Central memory CD8-positive, alpha-beta T cell (primary cell): ENCODE measurements around the gene OR52K1.

ENCODE experiments used
- ATAC-seq: fragments of 150-1000 bp; cut with Tn5 transposase; replicated peaks from 2 replicates; pipeline ENCODE4 v1.10.0; 2022; ENCODE audit warnings: mild to moderate bottlenecking, moderate FRiP score, moderate number of reproducible peaks; ENCODE audit not compliant: poor library complexity, severe bottlenecking; ENCODE audit errors: extremely low read depth
- DNase-seq, 2 donors: peaks; one replicate each; pipeline ENCODE4 v3.0.0; 2021; ENCODE audit warnings: low spot score in 2 of 2
- H3K27ac Mint-ChIP-seq: one replicate; pipeline ENCODE4 v1.8.0; 2022; ENCODE audit warnings: low read depth, mild to moderate bottlenecking, moderate library complexity, mixed read lengths
- H3K27me3 Mint-ChIP-seq: one replicate; pipeline ENCODE4 v1.8.0; 2022; ENCODE audit warnings: mixed read lengths
- H3K36me3 Mint-ChIP-seq: one replicate; pipeline ENCODE4 v1.8.0; 2022; ENCODE audit warnings: mild to moderate bottlenecking, moderate library complexity, mixed read lengths; ENCODE audit not compliant: insufficient read depth
- H3K4me1 Mint-ChIP-seq: one replicate; pipeline ENCODE4 v1.8.0; 2022; ENCODE audit warnings: mixed read lengths
- H3K4me3 Mint-ChIP-seq: one replicate; pipeline ENCODE4 v1.8.0; 2022; ENCODE audit warnings: mild to moderate bottlenecking, moderate library complexity, mixed read lengths
- H3K9me3 Mint-ChIP-seq: one replicate; pipeline ENCODE4 v1.8.0; 2022; ENCODE audit warnings: mixed read lengths

Gene OR52K1

DNA sequence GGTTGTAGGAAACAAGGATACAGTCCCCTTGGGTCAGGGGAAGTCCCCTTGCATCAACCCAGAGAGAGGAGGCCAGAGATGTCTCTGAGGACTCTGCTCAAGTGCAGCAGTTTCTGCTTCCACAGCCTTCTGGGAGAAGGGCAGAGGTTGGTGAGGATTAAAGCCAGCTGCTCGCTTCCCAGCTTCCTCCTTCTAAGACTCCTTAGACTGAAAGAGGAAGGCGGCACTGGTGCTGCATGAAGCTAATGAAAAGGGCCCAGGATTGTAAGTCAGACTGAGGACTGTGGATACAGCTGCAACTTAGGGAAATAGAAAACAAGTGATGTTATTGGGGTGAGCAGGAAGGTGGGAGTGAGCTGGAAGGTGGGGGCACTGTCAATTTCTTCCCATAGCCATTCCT is at the start of gene OR52K1:
TSS of gene OR52K1 (plus strand) at position 202 of the 400 bp plus-strand sequence. CDS start 6,255 bp downstream, outside the sequence.
- ATAC-seq (no peak), DNase-seq (no peak)
- no peaks in the 10 kb centered on the region for H3K36me3 Mint-ChIP-seq
- no peaks in the 10 kb centered on the region for H3K4me1 Mint-ChIP-seq
- H3K4me3 Mint-ChIP-seq, result no peak within 1 kb of the TSS
- H3K27ac Mint-ChIP-seq, result no peak within 1 kb of the TSS
- H3K27me3 Mint-ChIP-seq, result peaks cover 6% of the 10 kb centered on the region
- H3K9me3 Mint-ChIP-seq, result no peaks in the 10 kb centered on the region

DNA sequence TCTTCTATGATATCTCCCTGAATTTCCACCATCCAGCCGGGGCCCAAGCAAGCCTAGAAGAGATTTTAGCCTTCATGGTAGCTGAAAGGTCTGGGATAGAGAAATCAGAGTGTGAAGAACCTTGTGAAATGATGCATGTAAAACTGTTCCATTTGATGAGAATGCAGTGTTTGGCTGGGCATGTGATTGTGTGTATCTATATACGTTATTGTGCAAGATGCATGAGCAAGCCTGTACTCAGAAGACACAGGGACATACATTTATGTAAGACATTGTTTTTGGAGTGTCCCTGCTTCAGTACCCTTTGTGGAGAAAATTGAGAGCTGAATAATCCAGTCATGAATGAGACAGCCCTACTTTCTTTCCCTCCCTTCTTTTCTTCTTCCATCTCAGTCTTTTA is 48.6 kb upstream of the OR52K1 start:
- peaks cover 78% of the 10 kb centered on the region for H3K27me3 Mint-ChIP-seq
- H3K4me1 Mint-ChIP-seq, result no peaks in the 10 kb centered on the region
- DNase-seq (no peak), ATAC-seq (no peak)
- no peak overlapping the region for H3K4me3 Mint-ChIP-seq
- H3K36me3 Mint-ChIP-seq, result no peaks in the 10 kb centered on the region
- H3K27ac Mint-ChIP-seq, result no peak overlapping the region
- H3K9me3 Mint-ChIP-seq, result no peaks in the 10 kb centered on the region

DNA sequence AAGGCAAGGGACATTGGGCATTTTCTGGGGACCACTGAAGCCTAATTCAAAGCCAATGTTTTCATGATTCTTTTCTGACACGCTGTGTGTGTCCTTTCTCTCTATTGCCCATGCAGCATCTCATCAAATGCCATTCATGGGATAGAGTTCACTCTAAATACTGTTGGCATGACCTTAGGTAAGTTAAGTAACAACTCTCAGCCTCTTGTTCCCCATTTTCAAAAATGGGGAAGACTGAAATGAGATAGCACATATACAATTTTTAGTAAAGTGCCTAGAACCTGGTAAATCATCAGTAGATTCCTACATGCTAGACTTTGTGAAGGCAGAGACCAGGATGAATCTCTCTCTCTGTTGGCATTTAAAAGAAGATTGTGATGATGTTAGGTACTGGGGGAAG is 46.0 kb upstream of the OR52K1 start:
- peaks cover 68% of the 10 kb centered on the region for H3K27me3 Mint-ChIP-seq
- H3K9me3 Mint-ChIP-seq, result no peaks in the 10 kb centered on the region
- H3K4me3 Mint-ChIP-seq, result no peak overlapping the region
- ATAC-seq, result no peak
- H3K36me3 Mint-ChIP-seq, result no peaks in the 10 kb centered on the region
- no peaks in the 10 kb centered on the region for H3K4me1 Mint-ChIP-seq
- DNase-seq, result no peak
- no peak overlapping the region for H3K27ac Mint-ChIP-seq

- Mint-ChIP-seq H3K27ac (no peak overlapping the region), H3K4me3 (no peak overlapping the region), H3K4me1 (no peaks in the 10 kb centered on the region), H3K36me3 (no peaks in the 10 kb centered on the region), H3K27me3 (peaks cover 24% of the 10 kb centered on the region), H3K9me3 (no peaks in the 10 kb centered on the region)
- no peak for ATAC-seq
- DNase-seq, result no peak
These were observed 40.9 kb upstream of the OR52K1 start for GRCh38 chr11:4441515-4441914.

DNA sequence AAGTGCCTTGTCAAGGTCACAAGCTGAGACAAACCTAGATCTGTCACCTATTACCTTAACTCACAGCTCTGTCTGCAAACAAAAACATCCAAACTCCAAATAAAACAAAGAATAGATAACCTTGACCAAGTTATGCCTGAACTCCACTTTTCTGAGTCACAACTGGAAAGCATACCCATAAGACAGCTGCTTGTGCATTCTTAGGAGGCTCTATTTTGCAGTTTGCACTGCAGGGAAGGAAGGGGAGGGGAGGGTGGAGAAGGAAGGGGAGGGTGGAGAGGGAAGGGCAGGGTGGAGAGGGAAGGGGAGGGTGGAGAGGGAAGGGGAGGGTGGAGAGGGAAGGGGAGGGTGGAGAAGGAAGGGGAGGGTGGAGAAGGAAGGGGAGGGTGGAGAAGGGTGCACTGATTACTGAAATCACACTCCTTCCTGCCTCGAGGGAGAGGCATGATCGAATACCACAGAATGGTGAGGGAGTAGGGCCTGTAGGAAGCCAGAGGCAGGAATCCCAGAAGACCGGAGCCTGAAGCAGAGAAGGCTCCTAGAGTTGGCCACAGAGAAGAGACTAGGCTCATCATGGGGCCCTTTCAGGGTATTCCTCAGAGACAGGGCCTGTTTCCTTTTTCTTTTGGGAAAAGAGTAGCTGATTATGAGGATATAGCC is 39.1 kb upstream of the OR52K1 start:
- H3K27ac Mint-ChIP-seq, result no peak overlapping the region

GRCh38 chr11:4448995-4449394 is 33.5 kb upstream of the OR52K1 start, which contains the start of gene OR52K2:
TSS of gene OR52K2 (plus strand) at chr11:4449295. CDS start at chr11:4449340, 45 bp downstream.
- Mint-ChIP-seq H3K36me3 (no peaks in the 10 kb centered on the region), H3K27ac (no peak within 1 kb of the TSS), H3K27me3 (peaks cover 4% of the 10 kb centered on the region), H3K9me3 (no peaks in the 10 kb centered on the region), H3K4me1 (no peaks in the 10 kb centered on the region), H3K4me3 (no peak within 1 kb of the TSS)
- DNase-seq (no peak), ATAC-seq (no peak)

More for the DNA sequence above, 39.1 kb upstream of the OR52K1 start:
- no peaks in the 10 kb centered on the region for H3K36me3 Mint-ChIP-seq
- peaks cover 7% of the 10 kb centered on the region for H3K27me3 Mint-ChIP-seq
- H3K4me3 Mint-ChIP-seq, result no peak overlapping the region
- DNase-seq (no peak), ATAC-seq (no peak)
- H3K4me1 Mint-ChIP-seq, result no peaks in the 10 kb centered on the region
- no peaks in the 10 kb centered on the region for H3K9me3 Mint-ChIP-seq

- Mint-ChIP-seq H3K27ac (no peak overlapping the region), H3K4me3 (no peak overlapping the region), H3K4me1 (no peaks in the 10 kb centered on the region), H3K36me3 (no peaks in the 10 kb centered on the region), H3K27me3 (peaks cover 36% of the 10 kb centered on the region), H3K9me3 (no peaks in the 10 kb centered on the region)
- DNase-seq, result no peak
- ATAC-seq, result no peak
These were observed 29.3 kb upstream of the OR52K1 start for GRCh38 chr11:4453118-4453517.

DNA sequence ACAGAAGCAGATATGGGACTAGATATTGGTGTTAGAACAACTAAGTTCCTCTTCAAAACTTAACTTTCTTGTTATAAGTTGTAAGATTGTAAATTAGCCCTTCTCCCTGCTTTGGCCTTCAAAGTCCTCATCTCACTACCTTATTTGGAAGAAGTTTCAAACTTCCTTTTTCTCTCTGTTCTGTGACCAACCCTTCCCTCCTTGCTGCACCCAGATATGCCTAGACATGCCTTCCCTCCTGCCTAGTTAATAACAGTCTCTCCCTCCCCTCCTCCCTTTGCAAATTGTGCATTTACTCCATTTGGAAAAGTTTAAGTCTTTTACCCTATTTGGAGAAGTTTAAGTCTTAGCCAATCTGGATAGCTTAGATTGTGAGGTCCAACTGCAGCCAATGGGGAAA is 28.4 kb upstream of the OR52K1 start:
- H3K9me3 Mint-ChIP-seq, result no peaks in the 10 kb centered on the region
- no peaks in the 10 kb centered on the region for H3K4me1 Mint-ChIP-seq
- DNase-seq (no peak), ATAC-seq (no peak)
- H3K36me3 Mint-ChIP-seq, result no peaks in the 10 kb centered on the region
- H3K27ac Mint-ChIP-seq, result no peak overlapping the region
- peaks cover 45% of the 10 kb centered on the region for H3K27me3 Mint-ChIP-seq
- H3K4me3 Mint-ChIP-seq, result no peak overlapping the region

DNA sequence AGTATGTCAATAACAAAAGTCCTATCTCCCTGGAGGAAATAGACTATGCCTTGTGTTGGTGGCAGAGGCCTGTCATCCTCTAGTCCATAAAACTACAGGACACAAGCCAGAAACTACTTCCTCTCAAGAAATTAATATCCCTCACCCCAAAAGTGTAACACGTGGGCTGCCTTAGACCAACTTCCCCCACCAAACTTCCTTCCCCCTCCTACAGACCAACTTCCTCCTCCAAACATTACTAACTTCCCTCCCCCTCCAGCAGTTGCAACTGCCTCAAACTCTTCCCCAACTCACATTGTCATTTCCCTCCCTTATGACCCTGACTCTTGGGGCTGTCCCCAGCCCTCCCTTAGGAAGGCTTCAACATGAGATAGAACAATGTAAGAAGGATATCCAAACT is 27.0 kb upstream of the OR52K1 start:
- Mint-ChIP-seq H3K9me3 (no peaks in the 10 kb centered on the region), H3K27me3 (peaks cover 57% of the 10 kb centered on the region), H3K27ac (peak overlapping the region; percentile 56), H3K4me1 (no peaks in the 10 kb centered on the region), H3K36me3 (no peaks in the 10 kb centered on the region), H3K4me3 (no peak overlapping the region)
- DNase-seq (no peak), ATAC-seq (no peak)

DNA sequence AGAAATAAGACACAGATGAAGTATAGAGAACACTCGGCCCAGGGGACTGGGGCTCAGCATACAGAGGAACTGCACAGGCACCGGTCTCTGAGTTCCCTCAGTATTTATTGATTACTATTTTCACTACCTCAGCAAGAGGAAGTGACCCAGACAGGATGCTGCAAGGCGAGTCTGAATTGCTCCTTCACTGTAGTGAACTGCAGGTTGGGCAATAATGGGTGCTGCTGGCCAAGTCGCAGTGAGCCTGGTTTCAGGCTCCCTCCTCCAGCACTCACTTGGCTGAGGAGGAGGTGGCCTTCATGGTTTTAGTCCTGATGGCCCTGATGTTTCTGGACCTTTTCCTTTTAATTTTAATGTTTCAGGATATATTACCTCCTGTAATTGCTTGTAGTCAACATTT is 22.9 kb upstream of the OR52K1 start:
- Mint-ChIP-seq H3K9me3 (peaks cover 6% of the 10 kb centered on the region), H3K4me3 (no peak overlapping the region), H3K4me1 (no peaks in the 10 kb centered on the region), H3K27ac (no peak overlapping the region), H3K36me3 (no peaks in the 10 kb centered on the region), H3K27me3 (peaks cover 78% of the 10 kb centered on the region)
- ATAC-seq (no peak), DNase-seq (no peak)

- peaks cover 11% of the 10 kb centered on the region for H3K9me3 Mint-ChIP-seq
- no peaks in the 10 kb centered on the region for H3K36me3 Mint-ChIP-seq
- DNase-seq (no peak), ATAC-seq (no peak)
- H3K4me1 Mint-ChIP-seq, result no peaks in the 10 kb centered on the region
- H3K27me3 Mint-ChIP-seq, result peaks cover 84% of the 10 kb centered on the region
- no peak overlapping the region for H3K27ac Mint-ChIP-seq
- no peak overlapping the region for H3K4me3 Mint-ChIP-seq
These were observed 22.3 kb upstream of the OR52K1 start for GRCh38 chr11:4460151-4460550.

DNA sequence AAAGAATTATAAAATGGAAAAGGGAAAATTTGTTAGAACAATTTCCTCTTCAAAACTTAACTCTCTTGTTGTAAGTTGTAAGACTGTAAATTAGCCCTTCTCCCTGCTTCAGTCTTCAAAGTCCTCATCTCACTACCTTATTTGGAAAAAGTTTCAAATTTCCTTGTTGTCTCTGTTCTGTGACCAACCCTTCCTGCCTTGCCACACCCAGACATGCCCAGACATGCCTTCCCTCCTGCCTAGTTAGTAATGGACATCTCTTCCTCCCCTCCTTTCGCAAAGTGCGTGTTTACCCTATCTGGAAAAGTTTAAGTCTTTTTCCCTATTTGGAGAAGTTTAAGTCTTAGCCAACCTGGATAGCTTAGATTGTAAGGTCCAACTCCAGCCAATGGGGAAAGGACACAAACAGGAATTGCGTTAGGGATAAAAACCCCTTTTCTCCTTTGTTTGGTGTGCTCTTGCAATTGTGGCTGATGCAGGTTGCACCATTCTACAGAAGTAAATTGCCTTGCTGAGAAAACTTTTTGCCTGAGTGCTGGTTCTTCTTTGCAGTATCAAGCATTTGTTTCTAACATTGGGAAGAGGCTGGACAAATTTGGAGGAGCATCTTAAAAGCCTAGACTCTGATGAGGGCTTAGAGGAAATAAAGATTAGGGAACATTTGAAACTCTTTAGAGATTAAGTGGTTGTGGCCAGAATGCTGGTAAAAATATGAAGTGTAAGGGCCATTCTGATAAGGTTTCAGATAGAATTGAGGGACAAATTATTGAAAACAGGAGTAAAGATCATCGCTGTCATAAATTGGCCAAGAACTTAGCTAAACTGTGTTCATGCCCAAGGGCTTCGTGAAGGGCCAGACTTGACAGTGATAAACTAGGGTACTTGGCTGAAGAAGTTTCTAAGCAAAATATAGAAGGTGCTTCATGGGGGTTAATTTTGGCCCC is 18.0 kb upstream of the OR52K1 start:
- H3K4me1 Mint-ChIP-seq, result no peaks in the 10 kb centered on the region
- no peak overlapping the region for H3K27ac Mint-ChIP-seq
- H3K27me3 Mint-ChIP-seq, result peaks cover 53% of the 10 kb centered on the region
- no peaks in the 10 kb centered on the region for H3K36me3 Mint-ChIP-seq
- peaks cover 11% of the 10 kb centered on the region for H3K9me3 Mint-ChIP-seq
- no peak overlapping the region for H3K4me3 Mint-ChIP-seq
- DNase-seq (no peak), ATAC-seq (no peak)

- H3K9me3 Mint-ChIP-seq, result peaks cover 11% of the 10 kb centered on the region
- ATAC-seq, result no peak
- no peaks in the 10 kb centered on the region for H3K36me3 Mint-ChIP-seq
- H3K4me3 Mint-ChIP-seq, result no peak overlapping the region
- H3K4me1 Mint-ChIP-seq, result no peaks in the 10 kb centered on the region
- H3K27ac Mint-ChIP-seq, result no peak overlapping the region
- peaks cover 53% of the 10 kb centered on the region for H3K27me3 Mint-ChIP-seq
- DNase-seq, result no peak
These were observed 17.0 kb upstream of the OR52K1 start for GRCh38 chr11:4465407-4465806.
